Right hindlimb (tissue), 1 donor: ENCODE data around the gene NR2C2.
"Not testable (repeated sequence)": the region's sequence is repeated elsewhere in the genome, so short reads cannot be mapped to it uniquely, and the experiment has no call there.

Source experiments
- DNase-seq: peaks from one replicate; pipeline ENCODE4 v3.0.0-alpha.2; 2018

The NR2C2 gene

DNA sequence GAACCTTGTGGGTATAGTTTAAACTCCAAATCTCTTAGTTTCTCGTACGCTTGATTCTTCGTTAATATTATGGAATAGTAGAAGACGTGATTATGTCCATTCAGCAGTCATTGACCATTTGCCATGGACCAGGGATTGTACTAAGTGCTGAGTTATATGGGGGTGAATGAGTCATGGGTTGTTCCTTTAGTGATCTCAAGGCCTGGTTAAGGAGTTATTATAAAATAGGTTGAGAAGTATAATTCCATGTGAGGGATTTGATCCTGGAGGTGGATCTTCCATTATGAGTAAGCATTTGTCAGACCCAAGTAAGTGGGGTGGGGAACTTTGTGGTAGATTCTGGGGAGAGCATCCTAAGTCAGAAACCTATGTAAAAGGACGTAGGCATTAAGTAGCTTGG is 15.4 kb downstream of the NR2C2 start:
- no peak for DNase-seq

DNA sequence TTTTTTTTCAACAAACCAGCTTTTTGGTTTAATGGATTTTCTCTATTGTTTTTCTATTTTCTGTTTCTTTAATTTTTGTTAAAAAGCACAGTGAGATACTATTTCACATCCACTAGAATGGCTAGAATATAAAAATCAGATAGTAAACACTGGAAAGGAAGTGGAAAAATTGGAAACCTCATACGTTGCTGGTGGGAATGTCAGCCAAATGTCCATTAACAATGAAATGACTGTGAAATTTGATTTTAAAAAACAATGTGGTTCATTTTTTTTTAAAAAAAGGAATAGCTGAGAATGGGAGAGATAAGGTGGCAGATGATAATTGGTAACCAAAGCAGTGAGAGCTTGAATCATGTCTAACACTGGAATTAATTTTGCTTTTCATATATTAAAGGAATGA is 19.9 kb downstream of the NR2C2 start:
- no peak for DNase-seq

DNA sequence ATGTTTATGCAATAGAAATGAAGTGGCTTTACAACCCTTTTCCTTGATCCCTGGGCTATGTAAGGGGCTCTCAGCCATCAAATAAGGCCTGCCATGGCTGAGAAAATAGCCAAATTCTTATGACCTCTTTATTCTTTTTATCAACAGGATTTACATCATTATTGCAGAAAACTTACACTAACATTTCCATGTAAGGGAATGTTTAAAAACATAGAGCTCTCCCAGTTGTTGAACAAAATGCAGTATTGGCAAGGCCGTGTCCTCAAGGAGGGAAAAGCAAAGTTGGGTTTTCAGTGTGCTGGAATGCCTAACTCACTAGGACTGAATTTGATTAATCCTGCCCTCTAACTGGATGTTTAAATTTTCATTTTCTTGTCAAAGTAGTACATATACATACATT is 22.3 kb downstream of the NR2C2 start:
- DNase-seq: no peak

DNA sequence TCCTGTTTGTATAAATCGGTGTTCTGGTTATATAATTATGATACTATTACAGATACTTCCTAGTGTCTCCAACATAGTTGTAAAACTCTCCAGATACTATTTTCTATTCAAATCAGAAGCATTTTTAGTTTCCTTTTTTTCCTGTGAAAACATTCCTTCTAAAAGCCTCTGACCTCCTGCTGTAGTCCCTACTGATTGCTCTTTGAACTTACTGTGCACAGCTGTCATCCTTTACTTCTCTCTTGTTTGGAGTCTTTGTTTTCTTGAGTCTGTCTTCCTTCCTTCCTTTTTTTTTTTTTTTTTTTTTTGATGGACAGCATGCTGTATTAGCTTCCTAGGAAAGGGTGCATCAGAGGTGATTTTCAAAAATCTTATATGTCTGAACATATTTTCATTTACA is 28.9 kb downstream of the NR2C2 start:
- DNase-seq: no peak

DNA sequence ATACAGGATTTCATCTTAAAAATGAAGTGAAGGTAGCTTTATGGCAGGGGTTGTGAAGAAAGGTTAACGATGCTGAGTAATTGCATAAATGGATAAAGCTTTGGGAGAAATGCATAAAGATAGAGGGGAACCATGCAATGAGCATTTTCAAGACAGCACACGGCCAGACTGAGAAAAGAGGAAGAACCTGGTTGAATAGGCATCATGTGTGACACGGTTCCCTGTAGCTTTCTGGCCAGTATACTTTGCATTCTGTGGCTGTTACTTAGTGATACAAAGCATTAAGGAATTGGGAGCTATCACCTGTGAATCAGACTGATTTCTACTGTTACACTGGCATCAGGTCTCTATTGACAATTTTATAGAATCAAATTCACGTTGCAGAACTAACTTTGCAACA is 33.3 kb downstream of the NR2C2 start:
- DNase-seq: no peak

DNA sequence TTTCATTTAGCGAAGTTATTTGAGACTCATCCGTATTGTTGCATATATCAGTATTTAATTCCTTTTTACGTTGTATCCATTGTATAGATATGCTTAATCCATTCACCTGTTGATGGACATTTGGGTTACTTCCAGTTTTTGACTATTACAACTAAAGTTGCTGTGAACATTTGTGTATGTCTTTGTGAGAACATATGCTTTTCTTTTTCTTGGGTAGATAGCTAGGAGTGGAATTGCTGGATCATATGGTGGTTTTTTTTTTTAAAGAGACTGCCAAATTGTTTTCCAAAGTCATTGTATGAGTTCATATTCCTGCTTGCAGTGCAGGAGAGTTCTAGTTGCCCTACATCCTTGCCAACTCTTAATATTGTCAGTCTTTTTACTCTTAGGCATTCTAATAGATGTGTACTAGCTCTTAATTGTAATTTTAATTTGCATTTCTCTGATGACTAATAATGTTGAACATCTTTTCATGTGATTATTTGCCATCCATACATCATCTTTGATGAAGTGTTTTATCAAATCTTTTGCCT is 37.3 kb downstream of the NR2C2 start:
- DNase-seq: no peak

DNA sequence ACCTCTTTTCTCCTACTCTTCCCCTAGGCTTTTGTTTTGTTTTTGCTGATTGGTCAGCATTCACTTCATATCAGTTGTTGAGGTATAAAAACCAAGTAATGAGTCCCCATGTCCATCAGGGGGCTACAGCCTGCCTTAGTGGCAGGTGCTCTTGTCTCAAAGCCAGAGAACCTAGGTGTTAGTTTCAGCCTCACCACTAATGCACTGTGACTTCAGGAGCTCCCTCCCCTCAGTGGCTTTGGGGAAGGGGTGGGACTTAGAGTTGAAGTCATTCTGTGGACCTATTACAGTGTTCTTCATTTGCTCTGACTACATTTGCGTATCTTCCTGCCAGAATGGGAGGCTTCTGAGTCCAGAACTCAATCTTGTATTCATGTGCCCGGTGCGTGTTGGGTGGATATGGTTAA is 41.6 kb downstream of the NR2C2 start:
- no peak for DNase-seq

DNA sequence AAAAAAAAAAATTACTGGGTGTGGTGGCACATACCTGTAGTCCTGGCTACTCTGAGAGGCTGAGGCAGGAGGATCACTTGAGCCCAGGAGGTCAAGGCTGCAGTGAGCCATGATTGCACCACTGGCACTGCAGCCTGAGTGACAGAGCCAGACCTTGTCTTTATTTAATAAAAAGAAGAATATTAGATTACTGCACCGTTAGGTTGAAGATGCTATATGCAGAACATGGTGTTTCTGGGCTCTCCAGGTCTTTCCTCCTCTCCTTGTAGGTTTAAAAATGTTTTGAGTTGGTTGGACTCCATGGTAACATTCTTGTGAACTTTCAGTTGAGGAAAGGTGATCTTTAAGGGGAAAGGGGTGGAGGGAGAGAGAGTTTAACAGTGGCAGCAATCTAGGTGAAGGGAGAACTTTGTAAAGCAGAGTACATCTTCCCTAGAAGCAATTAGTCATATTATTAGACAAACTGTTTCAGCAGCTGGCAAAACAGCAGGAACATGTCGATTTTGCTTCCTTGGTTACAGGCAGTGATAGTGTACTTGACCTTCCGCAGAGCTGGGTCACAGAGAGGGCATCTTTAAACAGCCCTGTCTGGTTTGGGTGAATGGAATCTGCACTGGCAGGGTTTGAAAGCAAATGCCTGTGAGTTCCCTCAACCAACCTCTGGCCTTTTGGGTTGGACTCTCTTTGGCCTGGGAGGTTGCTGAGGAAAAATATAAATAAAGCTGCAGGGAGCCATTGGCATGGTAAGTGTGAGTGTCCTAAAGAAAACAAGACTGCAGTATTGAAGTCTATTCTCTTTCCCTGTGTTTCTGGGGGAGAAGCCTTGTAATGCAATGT is 42.8 kb downstream of the NR2C2 start:
- DNase-seq: peak; percentile 32

DNA sequence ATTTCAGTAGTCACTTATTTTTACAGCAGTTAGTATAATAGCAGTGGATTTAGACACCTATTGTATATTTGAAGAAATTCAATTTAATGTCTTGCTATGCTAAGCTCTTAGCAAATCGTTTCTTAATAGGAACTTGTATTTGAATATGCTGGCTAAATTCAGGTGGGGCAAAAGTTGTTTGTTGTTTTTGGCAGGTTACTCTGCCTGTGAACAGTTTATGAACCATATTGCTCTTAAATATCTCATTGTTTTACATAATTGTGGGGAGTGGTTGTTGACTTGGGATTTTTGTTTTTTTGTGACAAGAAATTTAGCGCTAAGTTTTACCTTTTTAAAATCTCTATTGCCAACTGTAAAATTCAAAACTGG is 43.4 kb downstream of the NR2C2 start:
- no peak for DNase-seq

DNA sequence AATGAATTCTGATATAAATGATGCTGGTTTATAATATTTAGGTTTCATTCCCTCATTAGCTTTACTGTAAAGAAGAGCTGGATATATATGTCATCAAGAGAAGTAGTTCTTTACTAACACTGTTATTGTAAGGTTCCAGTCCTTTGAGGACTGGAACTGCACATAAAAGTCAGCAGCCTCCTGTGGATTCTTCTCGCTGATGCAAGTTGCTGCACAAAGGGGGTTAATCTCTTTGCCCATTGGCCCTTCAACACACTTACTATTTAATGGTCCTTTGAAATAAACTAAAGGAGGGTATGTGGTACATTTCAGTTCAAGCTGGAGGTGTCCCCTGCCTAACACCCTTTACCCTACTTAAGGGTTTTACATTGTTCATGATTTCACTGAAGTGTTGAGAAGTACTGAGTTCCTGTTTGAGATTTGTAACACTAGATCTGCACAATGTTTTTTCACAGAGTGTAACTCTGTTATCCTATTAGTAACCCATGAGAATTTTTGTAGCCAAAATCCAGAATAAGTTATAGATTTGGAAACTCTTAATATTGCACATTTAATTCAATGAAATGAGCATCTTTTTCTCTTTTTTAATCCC is 43.9 kb downstream of the NR2C2 start:
- no peak for DNase-seq

DNA sequence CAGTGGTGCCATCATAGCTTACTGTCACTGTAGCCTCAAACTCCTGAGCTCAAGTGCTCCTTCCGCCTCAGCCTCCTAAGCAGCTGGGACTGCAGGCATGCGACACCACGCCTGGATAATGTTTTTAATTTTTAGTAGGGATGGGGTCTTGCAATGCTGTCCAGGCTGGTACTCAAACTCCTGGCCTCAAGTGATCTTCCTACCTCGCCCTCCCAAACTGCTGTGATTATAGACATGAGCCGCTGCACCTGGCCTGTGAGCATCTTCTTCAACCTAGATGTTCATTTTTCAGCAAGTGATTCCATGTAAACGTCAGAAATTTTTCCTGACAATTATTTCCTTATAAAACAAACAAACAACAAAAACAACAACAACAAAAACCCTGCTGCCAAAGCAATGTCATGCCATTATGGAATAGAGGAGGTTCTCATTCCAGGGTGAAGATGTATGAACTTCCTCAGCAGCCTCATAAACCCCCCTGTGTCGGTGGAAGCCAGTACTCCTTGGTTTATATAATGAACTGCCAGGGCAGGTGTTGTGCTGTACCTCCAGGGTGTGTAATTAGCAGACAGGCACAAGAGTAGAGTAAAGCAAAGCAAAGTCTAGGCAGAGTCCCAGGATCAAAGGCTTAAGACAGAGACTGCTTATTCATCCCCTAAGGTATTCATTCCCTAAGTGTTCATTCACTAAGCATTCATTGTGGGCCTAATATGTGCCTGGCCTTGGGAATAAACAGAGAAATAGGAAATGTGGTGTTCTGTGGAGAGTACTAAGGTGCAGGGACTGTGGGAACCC is 44.6 kb downstream of the NR2C2 start:
- DNase-seq: no peak

DNA sequence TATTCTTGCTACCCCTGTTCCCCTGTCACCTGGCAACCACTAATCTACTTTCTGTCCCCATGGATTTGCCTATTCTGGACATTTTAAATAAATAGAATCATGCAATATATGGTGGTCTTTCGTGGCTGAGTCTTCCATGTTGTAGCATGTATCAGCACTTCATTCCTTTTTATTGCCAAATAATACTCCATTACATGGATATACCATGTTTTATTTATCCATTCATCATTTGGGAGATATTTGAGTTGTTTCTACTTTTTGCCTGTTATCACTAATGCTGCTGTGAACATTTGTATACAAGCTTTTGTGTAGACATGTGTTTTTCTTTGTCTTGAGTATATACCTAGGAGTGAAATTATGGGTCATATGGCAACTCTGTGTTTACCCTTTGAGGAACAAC is 50.6 kb downstream of the NR2C2 start:
- DNase-seq: no peak

DNA sequence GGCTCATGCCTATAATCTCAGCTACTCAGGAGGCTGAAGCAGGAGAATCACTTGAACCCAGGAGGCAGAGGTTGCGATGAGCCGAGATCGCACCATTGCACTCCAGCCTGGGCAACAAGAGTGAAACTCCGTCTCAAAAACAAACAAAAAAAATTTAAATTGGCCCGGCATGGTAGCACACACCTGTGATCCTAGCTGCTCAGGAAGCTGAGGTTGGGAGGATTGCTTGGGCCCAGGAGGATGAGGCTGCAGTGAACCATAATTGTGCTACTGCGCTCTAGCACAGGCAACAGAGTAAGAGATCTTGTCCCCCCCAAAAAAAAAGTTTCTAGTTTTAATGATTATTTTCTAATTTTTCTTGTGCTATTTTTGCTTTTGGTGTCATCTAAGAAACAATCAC is 51.8 kb downstream of the NR2C2 start:
- DNase-seq: not testable (repeated sequence)

DNA sequence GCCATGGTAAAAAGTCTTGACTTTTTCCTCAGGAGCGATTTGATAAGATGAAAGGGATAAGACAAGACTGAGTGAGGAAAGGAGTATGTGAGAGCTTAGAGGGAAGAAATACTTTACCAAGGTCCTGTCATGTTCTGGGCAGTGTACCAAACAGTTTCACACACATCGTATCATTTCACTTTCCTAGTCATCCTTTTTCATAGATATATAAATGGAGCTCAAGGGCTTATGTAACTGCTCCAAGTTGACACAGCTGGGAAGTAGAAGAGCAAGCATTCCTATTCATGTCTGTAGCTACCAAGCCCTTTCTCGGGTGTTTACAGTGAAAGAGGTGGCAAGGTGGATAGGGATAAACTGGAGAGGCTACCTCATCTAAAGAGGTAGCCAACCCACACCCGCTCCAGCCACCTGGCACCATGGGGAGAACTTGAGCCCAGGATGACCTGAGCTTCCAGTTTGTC is 60.3 kb downstream of the NR2C2 start:
- no peak for DNase-seq

DNA sequence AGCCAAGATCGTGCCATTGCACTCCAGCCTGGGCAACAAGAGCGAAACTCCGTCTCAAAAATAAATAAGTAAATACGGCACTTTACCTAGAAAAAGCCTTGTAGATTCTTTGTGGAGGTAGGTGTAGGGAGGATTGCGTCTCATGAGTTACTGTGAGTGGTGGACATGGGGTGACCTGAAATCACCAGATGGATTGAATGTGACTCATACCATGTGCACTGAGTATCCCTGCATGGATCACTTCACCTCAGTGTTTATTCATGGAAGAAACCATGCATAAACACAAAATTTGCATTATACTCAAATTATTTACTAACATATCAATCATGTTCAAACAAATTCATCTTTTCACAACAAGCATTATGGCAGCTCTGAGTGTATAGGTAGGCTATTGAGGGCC is 61.8 kb downstream of the NR2C2 start:
- DNase-seq: no peak

DNA sequence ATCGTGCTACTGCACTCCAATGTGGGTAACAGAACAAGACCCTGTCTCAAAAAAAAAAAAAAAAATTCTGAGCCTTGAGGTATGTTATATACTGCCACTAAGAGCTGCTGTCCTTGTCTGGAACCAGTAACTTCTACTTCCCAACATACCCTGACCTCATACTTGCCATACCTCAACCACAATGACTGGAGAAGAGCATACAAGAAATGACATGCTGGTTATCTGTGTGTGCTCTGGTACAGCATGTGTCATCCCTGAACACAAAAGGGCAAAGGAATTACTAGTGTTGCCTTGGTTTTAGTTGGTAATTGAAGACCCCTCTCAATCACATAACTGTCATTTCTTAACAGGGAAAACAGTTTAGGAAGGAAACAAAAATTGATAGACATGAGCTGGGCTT is 63.3 kb downstream of the NR2C2 start:
- DNase-seq: no peak

DNA sequence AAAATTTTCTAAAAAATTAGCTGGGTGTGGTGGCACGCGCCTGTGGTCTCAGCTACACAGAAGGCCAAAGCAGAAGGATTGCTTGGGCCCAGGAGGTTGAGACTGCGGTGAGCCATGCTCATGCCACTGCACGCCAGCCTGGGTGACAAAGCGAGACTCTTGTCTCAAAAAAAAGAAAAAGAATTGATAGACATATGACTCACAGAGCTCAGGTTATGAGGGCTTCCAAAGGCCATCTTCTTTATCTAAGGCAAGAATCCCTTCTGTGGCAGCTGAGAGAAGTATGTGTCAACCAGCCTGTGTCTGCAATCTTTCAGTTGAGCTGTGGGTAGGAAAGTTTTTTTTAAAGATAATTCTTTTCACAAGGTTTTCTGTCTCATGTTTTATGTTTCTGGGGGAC is 63.8 kb downstream of the NR2C2 start:
- no peak for DNase-seq

DNA sequence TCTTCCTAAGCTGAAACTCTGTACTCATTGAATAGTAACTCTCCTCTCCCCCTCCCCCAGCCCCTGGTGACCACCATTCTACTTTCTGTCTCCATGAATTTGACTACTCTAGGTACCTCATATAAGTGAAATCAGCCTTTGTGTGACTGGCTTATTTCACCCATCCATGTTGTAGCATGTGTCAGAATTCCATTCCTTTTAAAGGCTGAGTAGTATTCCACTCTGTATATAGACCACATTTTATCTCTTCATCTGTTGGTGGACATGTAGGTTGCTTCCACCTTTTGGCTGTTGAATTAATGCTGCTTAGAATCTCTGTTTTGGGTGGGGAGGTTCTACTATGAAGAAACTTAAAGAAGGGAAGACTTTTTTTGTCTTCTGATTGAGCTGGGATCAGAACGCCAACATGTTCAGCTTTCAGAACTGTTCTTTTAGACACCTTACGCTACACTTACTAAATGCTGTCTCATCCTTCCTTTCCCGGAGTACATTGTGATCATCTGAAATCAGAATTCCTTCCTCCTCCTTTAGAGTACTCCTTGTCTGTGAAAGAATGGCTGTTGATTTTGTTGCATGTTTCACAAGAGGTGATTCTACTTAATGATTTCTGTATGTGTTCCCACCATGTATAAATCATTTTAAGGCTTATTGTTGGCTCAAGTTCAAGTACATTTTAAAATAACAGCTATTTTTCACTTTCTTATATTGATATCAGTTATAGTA is 67.4 kb downstream of the NR2C2 start:
- no peak for DNase-seq

DNA sequence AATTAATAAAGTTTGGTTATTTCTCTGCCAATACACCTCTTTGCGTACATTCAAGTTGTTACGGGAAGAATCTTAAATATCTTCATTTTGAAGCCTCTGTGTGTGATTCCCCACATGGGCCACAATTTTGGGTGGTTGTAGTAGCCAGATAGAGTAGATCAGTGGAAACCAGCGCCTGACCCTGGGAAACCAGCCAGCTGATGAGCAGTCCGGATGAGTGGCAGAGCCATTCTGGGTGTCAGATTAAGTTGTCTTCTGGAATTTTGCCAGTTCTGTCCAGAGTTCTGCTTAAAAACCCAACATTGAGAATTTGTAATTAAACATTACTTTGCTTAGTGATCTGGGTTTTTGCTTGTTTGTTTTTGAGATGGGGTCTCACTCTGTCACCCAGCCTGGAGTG is 68.1 kb downstream of the NR2C2 start:
- no peak for DNase-seq

DNA sequence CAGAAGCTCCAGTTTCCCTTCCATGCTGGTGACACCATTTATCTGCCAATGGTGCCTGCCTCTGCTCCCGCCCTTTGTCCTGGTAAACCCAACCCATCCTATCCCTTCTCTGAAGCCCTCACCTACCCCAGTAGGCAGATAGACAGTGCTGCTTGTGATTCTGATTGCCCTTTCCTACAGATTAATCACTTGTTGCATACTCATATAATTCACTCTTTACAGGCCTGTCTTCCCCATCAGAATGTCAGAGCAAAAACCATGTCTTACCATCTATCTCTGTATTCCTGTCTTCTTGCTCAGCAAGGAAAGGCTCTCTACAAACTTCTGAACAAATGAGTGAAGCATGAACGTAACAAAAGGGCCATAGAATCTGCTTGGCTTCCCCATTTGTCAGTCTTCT is 69.8 kb downstream of the NR2C2 start:
- no peak for DNase-seq

DNA sequence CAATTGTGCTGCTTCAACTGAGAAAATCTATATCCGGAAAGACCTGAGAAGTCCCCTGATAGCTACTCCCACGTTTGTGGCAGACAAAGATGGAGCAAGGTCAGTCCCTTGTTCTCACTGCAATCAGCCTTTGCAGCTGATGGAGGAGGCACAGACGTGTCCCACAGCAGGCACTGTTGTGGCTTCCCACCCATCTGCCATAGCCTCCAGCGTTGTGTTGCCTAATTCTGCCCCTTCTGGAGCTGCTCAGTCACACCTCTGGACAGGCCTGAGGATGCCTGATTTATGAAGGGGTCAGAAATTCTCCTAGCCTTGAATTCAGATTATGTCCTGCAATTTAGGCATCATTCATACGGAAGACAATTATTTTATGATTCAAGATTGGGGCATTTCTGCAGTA is 75.9 kb downstream of the NR2C2 start:
- no peak for DNase-seq

DNA sequence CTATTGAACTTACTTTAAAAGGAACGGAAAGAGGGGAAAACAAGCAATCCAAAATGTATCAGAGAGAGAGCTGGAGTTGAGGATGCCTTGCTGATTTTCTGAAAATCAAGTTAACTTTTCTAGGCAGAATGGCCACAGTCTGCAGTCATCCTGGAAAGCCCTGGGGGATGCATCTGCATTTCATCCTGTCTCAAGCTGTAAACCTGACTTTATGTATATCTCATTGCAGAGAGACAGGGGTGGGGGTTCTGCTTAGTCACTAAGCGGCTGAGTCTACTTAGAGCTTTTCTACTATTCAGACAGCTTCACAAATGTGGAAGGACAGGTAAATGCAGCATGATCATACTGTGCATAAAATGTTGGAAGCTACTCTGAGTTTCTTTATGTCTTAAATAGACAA is 76.3 kb downstream of the NR2C2 start:
- no peak for DNase-seq

DNA sequence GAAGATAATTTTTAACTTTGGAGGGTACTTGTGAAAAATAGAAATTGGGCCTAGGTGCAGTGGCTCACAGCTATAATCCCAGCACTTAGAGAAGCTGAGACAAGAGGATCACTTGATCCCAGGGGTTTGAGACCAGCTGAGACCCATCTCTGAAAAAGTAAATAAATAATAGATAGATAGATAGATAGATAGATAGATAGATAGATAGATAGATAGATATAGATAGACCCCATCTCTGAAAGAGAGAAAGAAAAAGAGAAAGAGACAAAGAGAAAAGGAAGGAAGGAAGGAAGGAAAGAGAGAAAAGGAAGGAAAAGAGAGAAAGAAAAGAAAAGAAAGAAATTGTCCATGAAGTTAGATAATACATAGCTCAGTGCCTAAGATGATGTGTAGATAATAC is 82.2 kb downstream of the NR2C2 start:
- DNase-seq: no peak
